H1 (cell line): ENCODE data around the gene SCAMP5.

Experiments
- EGR1 ChIP-seq: IDR thresholded peaks from 2 replicates; pipeline ENCODE4 v1.6.1; 2011; ENCODE audit warnings: low read depth, low read length, borderline replicate concordance
- ZNF274 ChIP-seq: IDR thresholded peaks from 2 replicates; pipeline ENCODE4 v1.7.0; 2012; ENCODE audit warnings: low read length, borderline replicate concordance; ENCODE audit errors: extremely low read depth
- TF ChIP-seq, protein P1 (sequence below), 3 experiments: IDR thresholded peaks; 1 replicate in 2 of 3; 2 replicates in 1 of 3; pipeline versions ENCODE4 v1.5.1 to v1.6.1; 2011; ENCODE audit warnings: low read length in 3 of 3, mild to moderate bottlenecking in 3 of 3, inconsistent platforms in 2 of 3, low read depth in 1 of 3, moderate library complexity in 1 of 3; ENCODE audit not compliant: insufficient read depth in 1 of 3; ENCODE audit errors: control extremely low read depth in 1 of 3

GRCh38 chr15:74950078-74950908 lies 45.1 kb upstream of the SCAMP5 start:
- TF ChIP-seq ZNF274, result no peak
- no peak for TF ChIP-seq EGR1
- TF ChIP-seq, protein P1, sequence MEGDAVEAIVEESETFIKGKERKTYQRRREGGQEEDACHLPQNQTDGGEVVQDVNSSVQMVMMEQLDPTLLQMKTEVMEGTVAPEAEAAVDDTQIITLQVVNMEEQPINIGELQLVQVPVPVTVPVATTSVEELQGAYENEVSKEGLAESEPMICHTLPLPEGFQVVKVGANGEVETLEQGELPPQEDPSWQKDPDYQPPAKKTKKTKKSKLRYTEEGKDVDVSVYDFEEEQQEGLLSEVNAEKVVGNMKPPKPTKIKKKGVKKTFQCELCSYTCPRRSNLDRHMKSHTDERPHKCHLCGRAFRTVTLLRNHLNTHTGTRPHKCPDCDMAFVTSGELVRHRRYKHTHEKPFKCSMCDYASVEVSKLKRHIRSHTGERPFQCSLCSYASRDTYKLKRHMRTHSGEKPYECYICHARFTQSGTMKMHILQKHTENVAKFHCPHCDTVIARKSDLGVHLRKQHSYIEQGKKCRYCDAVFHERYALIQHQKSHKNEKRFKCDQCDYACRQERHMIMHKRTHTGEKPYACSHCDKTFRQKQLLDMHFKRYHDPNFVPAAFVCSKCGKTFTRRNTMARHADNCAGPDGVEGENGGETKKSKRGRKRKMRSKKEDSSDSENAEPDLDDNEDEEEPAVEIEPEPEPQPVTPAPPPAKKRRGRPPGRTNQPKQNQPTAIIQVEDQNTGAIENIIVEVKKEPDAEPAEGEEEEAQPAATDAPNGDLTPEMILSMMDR (IDR thresholded peaks at IDR 0.05; ENCODE audit: control extremely low read depth in 1 of 3, insufficient read depth in 1 of 3, low read depth in 1 of 3, low read length in 3 of 3), result peak; percentile 77 to 100 (median 90)
